Measurements from ENCODE around the gene CCDC110. TPM values are rescaled to one million over a fixed set of nuclear protein-coding genes. Genes with fewer than 3 reads are reported as not detected.
A peak's percentile ranks its signal among the peaks of the same experiment; 100 is the strongest.

Gene CCDC110
- total RNA-seq, 1 experiment from 2014 or later, result 2.7 TPM

- H3K27me3 ChIP-seq (ENCODE audit: insufficient read depth, low read length), result no peaks in the 10 kb centered on the region
- H3K4me3 ChIP-seq (replicated peaks in 1 of 2; ENCODE audit: low read depth in 1 of 2, low read length in 2 of 2), result no peak overlapping the region
- H3K79me2 ChIP-seq (ENCODE audit: insufficient read depth, low read length), result no peaks in the 10 kb centered on the region
- no peaks in the 10 kb centered on the region for H4K20me1 ChIP-seq (ENCODE audit: insufficient read depth)
- BruUV-seq (replicated peaks), result no TSS peak
- no peak overlapping the region for H3K9ac ChIP-seq (ENCODE audit: low read length)
- H3K36me3 ChIP-seq (ENCODE audit: control insufficient read depth in 1 of 2, insufficient read depth in 2 of 2, low read length in 2 of 2), result no peaks in the 10 kb centered on the region
- H3K4me1 ChIP-seq (ENCODE audit: control insufficient read depth in 1 of 2, insufficient read depth in 2 of 2, low read length in 2 of 2), result peaks cover 2 to 12% of the 10 kb centered on the region in 2 experiments; a peak in 3 of 4 replicates
- TF ChIP-seq SIN3A (IDR thresholded peaks at IDR 0.05; ENCODE audit: low read depth) (no peak), CTCF (IDR thresholded peaks at IDR 0.05 in 2 of 3, conservative IDR thresholded peaks at IDR 0.05 in 1 of 3; ENCODE audit: borderline replicate concordance in 1 of 3, insufficient read depth in 1 of 3, low read depth in 2 of 3, low read length in 2 of 3) (no peak), EZH2phosphoT487 (IDR thresholded peaks at IDR 0.05; ENCODE audit: borderline replicate concordance) (no peak), SRF (IDR thresholded peaks at IDR 0.05; ENCODE audit: low read depth) (no peak), EZH2 (IDR thresholded peaks at IDR 0.05) (no peak), SP1 (IDR thresholded peaks at IDR 0.05; ENCODE audit: low read depth) (no peak), ZBTB33 (IDR thresholded peaks at IDR 0.05; ENCODE audit: extremely low read depth, insufficient replicate concordance, low read length) (no peak), POLR2A (IDR thresholded peaks at IDR 0.05; ENCODE audit: borderline replicate concordance, extremely low read depth, insufficient read depth, insufficient read length) (no peak), TCF7L2 (IDR thresholded peaks at IDR 0.05; ENCODE audit: borderline replicate concordance, extremely low read depth, insufficient read depth, insufficient read length) (no peak), JUND (IDR thresholded peaks at IDR 0.05) (no peak), CEBPB (IDR thresholded peaks at IDR 0.05; ENCODE audit: low read depth) (no peak), REST (IDR thresholded peaks at IDR 0.05; ENCODE audit: low read depth) (no peak), CBX3 (IDR thresholded peaks at IDR 0.05; ENCODE audit: low read depth) (no peak), POLR2AphosphoS5 (IDR thresholded peaks at IDR 0.05; ENCODE audit: low read depth, low read length) (no peak), ELF1 (IDR thresholded peaks at IDR 0.05; ENCODE audit: borderline replicate concordance, low read depth) (no peak), MAX (IDR thresholded peaks at IDR 0.05) (no peak), RAD21 (IDR thresholded peaks at IDR 0.05; ENCODE audit: low read depth) (no peak)
- no peak overlapping the region for H3K27ac ChIP-seq (ENCODE audit: low read depth, low read length)
- ChIA-PET POLR2A (no interaction called here), RAD21 (ENCODE audit: low non-redundant PET in 1 of 2, low total read pairs in 2 of 2, uncharacterized antibody in 2 of 2, unreplicated experiment in 2 of 2) (no interaction called here), CTCF (no interaction called here)
- no peaks in the 10 kb centered on the region for H3K9me2 ChIP-seq (ENCODE audit: insufficient read depth)
- ATAC-seq (no peak), DNase-seq (ENCODE audit: low read depth, low spot score) (no peak)
- intact Hi-C loops (cut with micrococcal nuclease), result loop anchor here (2.0 to 5.0 kb wide), 2 partner anchors 119 to 568 kb away; no protein-coding TSS in a partner anchor
- no peak overlapping the region for H2AFZ ChIP-seq (ENCODE audit: low read depth, low read length, poor library complexity, severe bottlenecking)
- no peaks in the 10 kb centered on the region for H3K9me3 ChIP-seq (ENCODE audit: control insufficient read depth in 1 of 2, insufficient read depth in 1 of 2, low read depth in 1 of 2, low read length in 2 of 2)
- H3K4me2 ChIP-seq (ENCODE audit: low read length), result peak overlapping the region; percentile 89; the same call in 1 of the 2 replicates
Measured at GRCh38 chr4:185469580-185470154, 1.9 kb downstream of the CCDC110 start.

Measured in HCT116 (cell line).